ENCODE results near the gene EPHB1. TPM values are rescaled to one million over a fixed set of nuclear protein-coding genes. Genes with fewer than 3 reads are reported as not detected.

EPHB1 gene
- total RNA-seq, 1 experiment from 2014 or later, result 0.86 TPM

DNA sequence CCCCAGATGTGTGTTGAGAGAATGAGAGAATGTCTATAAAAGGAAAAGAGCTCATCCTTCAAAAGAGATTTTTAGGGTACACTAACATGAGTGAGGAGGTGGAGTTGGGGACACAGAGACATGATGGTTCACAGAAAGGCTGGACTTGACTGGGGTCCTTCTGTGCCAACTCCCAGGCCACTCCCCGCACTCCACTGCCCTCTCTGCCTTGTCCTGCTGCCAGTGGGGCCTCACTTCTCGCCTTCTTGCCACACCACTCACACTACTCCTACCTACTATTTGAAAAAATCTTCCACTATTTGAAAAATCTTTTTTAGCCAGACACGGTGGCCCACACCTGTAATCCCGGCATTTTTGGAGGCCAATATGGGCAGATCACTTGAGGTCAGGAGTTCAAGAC, 298.1 kb downstream of the EPHB1 start (continued):
- TF ChIP-seq, protein P1, sequence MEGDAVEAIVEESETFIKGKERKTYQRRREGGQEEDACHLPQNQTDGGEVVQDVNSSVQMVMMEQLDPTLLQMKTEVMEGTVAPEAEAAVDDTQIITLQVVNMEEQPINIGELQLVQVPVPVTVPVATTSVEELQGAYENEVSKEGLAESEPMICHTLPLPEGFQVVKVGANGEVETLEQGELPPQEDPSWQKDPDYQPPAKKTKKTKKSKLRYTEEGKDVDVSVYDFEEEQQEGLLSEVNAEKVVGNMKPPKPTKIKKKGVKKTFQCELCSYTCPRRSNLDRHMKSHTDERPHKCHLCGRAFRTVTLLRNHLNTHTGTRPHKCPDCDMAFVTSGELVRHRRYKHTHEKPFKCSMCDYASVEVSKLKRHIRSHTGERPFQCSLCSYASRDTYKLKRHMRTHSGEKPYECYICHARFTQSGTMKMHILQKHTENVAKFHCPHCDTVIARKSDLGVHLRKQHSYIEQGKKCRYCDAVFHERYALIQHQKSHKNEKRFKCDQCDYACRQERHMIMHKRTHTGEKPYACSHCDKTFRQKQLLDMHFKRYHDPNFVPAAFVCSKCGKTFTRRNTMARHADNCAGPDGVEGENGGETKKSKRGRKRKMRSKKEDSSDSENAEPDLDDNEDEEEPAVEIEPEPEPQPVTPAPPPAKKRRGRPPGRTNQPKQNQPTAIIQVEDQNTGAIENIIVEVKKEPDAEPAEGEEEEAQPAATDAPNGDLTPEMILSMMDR (IDR thresholded peaks at IDR 0.05 in 2 of 3, conservative IDR thresholded peaks at IDR 0.05 in 1 of 3; ENCODE audit: borderline replicate concordance in 1 of 3, insufficient read depth in 1 of 3, low read depth in 2 of 3, low read length in 2 of 3), result no peak
- no peak for TF ChIP-seq SP1 (IDR thresholded peaks at IDR 0.05; ENCODE audit: low read depth)

DNA sequence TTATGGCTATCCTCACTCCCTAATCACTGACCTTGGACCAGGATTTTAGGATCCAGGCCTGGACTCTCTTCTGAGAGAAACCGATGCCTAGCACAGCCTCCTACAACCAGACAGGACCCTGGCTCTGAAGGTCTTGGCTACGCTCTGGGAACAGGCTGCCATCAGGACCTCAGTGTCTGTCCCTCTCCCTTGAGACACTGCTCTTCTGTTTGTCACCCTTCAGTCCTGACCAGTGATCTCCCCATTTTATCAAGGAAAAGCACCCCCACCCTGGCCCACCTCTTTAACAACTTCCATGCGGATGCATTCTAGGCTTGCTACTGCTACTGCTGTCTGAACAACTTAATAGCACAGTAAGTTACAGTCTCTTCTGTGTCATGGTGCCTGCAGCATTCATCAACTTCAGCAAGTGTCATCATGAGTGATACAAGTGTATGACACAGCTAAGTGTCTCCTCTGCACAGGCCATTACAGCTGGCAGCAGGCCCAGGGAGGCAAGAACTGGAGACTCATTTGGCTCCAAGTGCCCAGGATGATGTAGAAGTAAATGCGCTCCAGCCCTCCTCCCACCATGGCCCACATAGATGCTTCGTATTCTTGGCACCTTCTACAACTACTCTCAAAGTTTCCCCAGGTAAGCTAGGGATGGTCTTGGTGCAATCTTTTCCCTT, 302.4 kb downstream of the EPHB1 start:
- RAD21 ChIA-PET (ENCODE audit: low non-redundant PET in 1 of 2, low total read pairs in 2 of 2, uncharacterized antibody in 2 of 2, unreplicated experiment in 2 of 2), result no interaction called here
- Histone ChIP-seq H3K27ac (ENCODE audit: low read depth, low read length) (no peak overlapping the region), H3K27me3 (ENCODE audit: insufficient read depth, low read length) (peaks cover 17% of the 10 kb centered on the region; the same call in 1 of the 2 replicates), H3K9ac (ENCODE audit: low read length) (no peak overlapping the region), H3K36me3 (ENCODE audit: control insufficient read depth in 1 of 2, insufficient read depth in 2 of 2, low read length in 2 of 2) (no peaks in the 10 kb centered on the region), H3K79me2 (ENCODE audit: insufficient read depth, low read length) (no peaks in the 10 kb centered on the region), H2AFZ (ENCODE audit: low read depth, low read length, poor library complexity, severe bottlenecking) (no peak overlapping the region), H3K9me3 (ENCODE audit: control insufficient read depth in 1 of 2, insufficient read depth in 1 of 2, low read depth in 1 of 2, low read length in 2 of 2) (no peaks in the 10 kb centered on the region), H3K4me1 (ENCODE audit: control insufficient read depth in 1 of 2, insufficient read depth in 2 of 2, low read length in 2 of 2) (no peaks in the 10 kb centered on the region), H3K4me2 (ENCODE audit: low read length) (no peak overlapping the region), H3K4me3 (replicated peaks in 1 of 2; ENCODE audit: low read depth in 1 of 2, low read length in 2 of 2) (no peak overlapping the region), H4K20me1 (ENCODE audit: insufficient read depth) (no peaks in the 10 kb centered on the region; the same call in 1 of the 2 replicates), H3K9me2 (ENCODE audit: insufficient read depth) (no peaks in the 10 kb centered on the region)
- BruUV-seq (replicated peaks), result no TSS peak
- CTCF ChIA-PET, result no interaction called here
- no peak for DNase-seq (ENCODE audit: low read depth, low spot score)
- no peak for TF ChIP-seq SP1 (IDR thresholded peaks at IDR 0.05; ENCODE audit: low read depth)
- TF ChIP-seq, protein P2, sequence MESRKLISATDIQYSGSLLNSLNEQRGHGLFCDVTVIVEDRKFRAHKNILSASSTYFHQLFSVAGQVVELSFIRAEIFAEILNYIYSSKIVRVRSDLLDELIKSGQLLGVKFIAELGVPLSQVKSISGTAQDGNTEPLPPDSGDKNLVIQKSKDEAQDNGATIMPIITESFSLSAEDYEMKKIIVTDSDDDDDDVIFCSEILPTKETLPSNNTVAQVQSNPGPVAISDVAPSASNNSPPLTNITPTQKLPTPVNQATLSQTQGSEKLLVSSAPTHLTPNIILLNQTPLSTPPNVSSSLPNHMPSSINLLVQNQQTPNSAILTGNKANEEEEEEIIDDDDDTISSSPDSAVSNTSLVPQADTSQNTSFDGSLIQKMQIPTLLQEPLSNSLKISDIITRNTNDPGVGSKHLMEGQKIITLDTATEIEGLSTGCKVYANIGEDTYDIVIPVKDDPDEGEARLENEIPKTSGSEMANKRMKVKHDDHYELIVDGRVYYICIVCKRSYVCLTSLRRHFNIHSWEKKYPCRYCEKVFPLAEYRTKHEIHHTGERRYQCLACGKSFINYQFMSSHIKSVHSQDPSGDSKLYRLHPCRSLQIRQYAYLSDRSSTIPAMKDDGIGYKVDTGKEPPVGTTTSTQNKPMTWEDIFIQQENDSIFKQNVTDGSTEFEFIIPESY (IDR thresholded peaks at IDR 0.05; ENCODE audit: extremely low read depth, insufficient replicate concordance, low read length), result no peak
- no peak for TF ChIP-seq SIN3A (IDR thresholded peaks at IDR 0.05; ENCODE audit: low read depth)
- TF ChIP-seq ZFX (IDR thresholded peaks at IDR 0.05), result no peak
- TF ChIP-seq RAD21 (IDR thresholded peaks at IDR 0.05; ENCODE audit: low read depth), result no peak
- no peak for TF ChIP-seq EZH2 (IDR thresholded peaks at IDR 0.05)
- TF ChIP-seq, protein P3, sequence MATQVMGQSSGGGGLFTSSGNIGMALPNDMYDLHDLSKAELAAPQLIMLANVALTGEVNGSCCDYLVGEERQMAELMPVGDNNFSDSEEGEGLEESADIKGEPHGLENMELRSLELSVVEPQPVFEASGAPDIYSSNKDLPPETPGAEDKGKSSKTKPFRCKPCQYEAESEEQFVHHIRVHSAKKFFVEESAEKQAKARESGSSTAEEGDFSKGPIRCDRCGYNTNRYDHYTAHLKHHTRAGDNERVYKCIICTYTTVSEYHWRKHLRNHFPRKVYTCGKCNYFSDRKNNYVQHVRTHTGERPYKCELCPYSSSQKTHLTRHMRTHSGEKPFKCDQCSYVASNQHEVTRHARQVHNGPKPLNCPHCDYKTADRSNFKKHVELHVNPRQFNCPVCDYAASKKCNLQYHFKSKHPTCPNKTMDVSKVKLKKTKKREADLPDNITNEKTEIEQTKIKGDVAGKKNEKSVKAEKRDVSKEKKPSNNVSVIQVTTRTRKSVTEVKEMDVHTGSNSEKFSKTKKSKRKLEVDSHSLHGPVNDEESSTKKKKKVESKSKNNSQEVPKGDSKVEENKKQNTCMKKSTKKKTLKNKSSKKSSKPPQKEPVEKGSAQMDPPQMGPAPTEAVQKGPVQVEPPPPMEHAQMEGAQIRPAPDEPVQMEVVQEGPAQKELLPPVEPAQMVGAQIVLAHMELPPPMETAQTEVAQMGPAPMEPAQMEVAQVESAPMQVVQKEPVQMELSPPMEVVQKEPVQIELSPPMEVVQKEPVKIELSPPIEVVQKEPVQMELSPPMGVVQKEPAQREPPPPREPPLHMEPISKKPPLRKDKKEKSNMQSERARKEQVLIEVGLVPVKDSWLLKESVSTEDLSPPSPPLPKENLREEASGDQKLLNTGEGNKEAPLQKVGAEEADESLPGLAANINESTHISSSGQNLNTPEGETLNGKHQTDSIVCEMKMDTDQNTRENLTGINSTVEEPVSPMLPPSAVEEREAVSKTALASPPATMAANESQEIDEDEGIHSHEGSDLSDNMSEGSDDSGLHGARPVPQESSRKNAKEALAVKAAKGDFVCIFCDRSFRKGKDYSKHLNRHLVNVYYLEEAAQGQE (IDR thresholded peaks at IDR 0.05; ENCODE audit: low read depth), result no peak
- ATAC-seq, result no peak
- intact Hi-C loops (cut with micrococcal nuclease), result no loop called here
- POLR2A ChIA-PET, result no interaction called here

All from HCT116 (cell line).